Measurements from ENCODE around the gene MUCL1.

DNA sequence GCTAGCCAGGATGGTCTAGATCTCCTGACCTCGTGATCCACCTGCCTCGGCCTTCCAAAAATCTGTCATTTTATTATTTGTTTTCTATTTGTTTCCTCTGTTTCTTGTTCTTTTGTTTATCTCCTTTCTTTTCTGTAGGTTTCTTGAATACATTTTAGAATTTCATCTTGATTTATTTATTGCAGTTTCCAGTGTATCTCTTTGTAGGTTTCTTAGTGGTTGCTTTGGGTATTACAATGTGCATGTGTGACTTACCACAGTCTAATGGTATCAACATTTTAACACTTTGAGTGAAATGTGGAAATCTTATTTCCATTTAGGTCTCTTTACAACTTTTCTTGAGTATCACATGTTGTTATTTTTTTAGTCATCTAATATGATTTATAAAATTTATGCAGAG lies 29.9 kb upstream of the MUCL1 start:
- no peak for TF ChIP-seq CTCF (conservative IDR thresholded peaks at IDR 0.05 in 1 of 2, IDR thresholded peaks at IDR 0.05 in 1 of 2; ENCODE audit: low read depth in 1 of 2, low read length in 2 of 2)
- TF ChIP-seq EZH2 (IDR thresholded peaks at IDR 0.05; ENCODE audit: low read length, missing control alignments), result no peak
